Measurements from ENCODE around the gene B3GAT1. TPM values are rescaled to one million over a fixed set of nuclear protein-coding genes. Genes with fewer than 3 reads are reported as not detected.

The B3GAT1 gene
- total and polyA plus RNA-seq, 2 of the 13 experiments (the other 11 are each of a cell fraction or from before 2014, with no cell fraction given), result not detected

DNA sequence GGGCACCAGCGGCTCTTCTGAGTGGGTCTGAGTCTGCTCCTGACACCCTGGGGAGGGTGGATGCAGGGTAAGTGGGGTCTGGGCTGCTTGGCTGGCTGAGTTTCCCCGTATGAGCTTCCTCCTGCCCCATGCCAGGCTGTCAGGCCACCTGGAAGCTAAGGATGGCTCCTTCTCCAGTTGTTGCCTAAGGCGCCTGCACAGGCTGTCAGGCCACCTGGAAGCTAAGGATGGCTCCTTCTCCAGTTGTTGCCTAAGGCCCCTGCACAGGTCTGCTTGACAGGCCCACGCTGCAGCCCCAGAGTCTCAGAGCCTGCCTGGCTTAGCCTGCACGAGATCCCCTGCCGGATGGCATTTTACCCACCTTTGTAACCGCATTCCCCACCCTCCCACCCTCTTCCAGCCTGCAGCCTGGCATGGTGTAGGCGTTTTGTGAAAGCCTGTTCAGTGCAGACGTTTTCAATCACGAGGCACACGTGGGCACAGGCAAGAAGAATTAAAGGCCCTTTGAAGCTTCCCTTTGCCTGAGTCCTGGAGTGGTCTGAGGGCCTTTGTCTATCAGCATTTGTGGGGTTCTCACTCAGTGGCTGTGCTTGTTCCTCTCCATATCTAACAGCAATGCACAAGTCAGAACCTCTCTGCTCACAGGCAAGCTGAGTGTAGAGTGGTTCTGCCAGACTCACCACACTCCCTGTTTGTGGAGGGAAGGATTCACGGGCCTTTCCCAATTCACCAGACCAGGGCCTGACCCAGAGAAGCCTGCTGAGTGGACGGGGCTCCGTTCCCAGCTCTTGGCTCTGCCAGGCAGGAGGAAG lies 40.2 kb upstream of the B3GAT1 start (continued):
- TF ChIP-seq RFXAP (CRISPR knock-in tag; IDR thresholded peaks at IDR 0.05; ENCODE audit: borderline replicate concordance), result no peak
- TF ChIP-seq ZFP36L1 (CRISPR knock-in tag; IDR thresholded peaks at IDR 0.05), result no peak
- no peak for TF ChIP-seq HNRNPL (IDR thresholded peaks at IDR 0.05; ENCODE audit: low read depth, low read length)
- TF ChIP-seq SMARCC2 (IDR thresholded peaks at IDR 0.05), result no peak

DNA sequence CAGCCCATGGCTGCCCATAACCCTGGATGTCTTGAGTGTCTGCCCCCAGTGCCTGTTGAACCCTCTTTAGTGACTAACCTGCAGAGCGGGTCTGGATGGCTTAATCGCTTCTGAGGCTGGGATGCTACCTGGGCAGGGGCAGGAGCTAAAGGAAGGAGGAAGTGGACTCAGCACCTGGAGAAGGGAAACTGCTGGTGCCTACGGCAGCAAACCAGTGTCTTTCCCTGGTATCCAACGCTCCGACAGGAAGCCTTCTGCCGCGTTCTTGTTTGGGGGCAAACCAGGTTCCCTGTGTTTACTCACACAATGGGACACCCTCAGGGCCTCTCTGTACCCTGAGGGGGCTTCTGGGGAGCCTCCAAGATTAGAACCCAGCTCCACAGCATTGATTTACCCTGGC lies 38.1 kb upstream of the B3GAT1 start:
- no peaks in the 10 kb centered on the region for H4K20me1 ChIP-seq (ENCODE audit: insufficient read depth, low read length)
- BruUV-seq (replicated peaks), result no TSS peak
- ChIA-PET CTCF (ENCODE audit: low intra/inter-chr PET ratio, low total read pairs) (no interaction called here), POLR2A (no interaction called here)
- in situ Hi-C loops (cut with HindIII; ENCODE audit: extremely low pct_ligation_motif_present, low pct_unique_long_range_greater_than_20kb), result no loop called here
- no peaks in the 10 kb centered on the region for H3K36me3 ChIP-seq (replicated peaks in 1 of 2; ENCODE audit: control insufficient read depth in 1 of 2, insufficient read depth in 2 of 2, low read length in 2 of 2)
- H3K27ac ChIP-seq (ENCODE audit: extremely low read length, insufficient read depth, low read length), result no peak overlapping the region
- no peak overlapping the region for H3K4me2 ChIP-seq (ENCODE audit: low read depth, low read length)
- no peak for FAIRE-seq
- H3K4me1 ChIP-seq (ENCODE audit: insufficient read depth, low read length), result no peaks in the 10 kb centered on the region
- H3K27me3 ChIP-seq (ENCODE audit: control insufficient read depth in 1 of 2, insufficient read depth in 2 of 2, low read length in 2 of 2), result peaks cover 0 to 21% of the 10 kb centered on the region in 2 experiments; a peak in 3 of 5 replicates
- H3K9ac ChIP-seq (ENCODE audit: insufficient read depth, low read depth, low read length), result no peak overlapping the region
- H3K9me3 ChIP-seq (ENCODE audit: low read length), result no peaks in the 10 kb centered on the region
- H2AFZ ChIP-seq (ENCODE audit: low read length), result no peak overlapping the region
- H3K79me2 ChIP-seq (ENCODE audit: insufficient read depth, low read length), result no peaks in the 10 kb centered on the region
- ATAC-seq, result no peak
- TF ChIP-seq SP4 (CRISPR knock-in tag; IDR thresholded peaks at IDR 0.05), result no peak
- TF ChIP-seq, protein P1, sequence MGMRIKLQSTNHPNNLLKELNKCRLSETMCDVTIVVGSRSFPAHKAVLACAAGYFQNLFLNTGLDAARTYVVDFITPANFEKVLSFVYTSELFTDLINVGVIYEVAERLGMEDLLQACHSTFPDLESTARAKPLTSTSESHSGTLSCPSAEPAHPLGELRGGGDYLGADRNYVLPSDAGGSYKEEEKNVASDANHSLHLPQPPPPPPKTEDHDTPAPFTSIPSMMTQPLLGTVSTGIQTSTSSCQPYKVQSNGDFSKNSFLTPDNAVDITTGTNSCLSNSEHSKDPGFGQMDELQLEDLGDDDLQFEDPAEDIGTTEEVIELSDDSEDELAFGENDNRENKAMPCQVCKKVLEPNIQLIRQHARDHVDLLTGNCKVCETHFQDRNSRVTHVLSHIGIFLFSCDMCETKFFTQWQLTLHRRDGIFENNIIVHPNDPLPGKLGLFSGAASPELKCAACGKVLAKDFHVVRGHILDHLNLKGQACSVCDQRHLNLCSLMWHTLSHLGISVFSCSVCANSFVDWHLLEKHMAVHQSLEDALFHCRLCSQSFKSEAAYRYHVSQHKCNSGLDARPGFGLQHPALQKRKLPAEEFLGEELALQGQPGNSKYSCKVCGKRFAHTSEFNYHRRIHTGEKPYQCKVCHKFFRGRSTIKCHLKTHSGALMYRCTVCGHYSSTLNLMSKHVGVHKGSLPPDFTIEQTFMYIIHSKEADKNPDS (CRISPR knock-in tag; IDR thresholded peaks at IDR 0.05), result no peak
- no peak for TF ChIP-seq KLF16 (CRISPR knock-in tag; IDR thresholded peaks at IDR 0.05)
- TF ChIP-seq ZKSCAN5 (CRISPR knock-in tag; IDR thresholded peaks at IDR 0.05), result no peak
- TF ChIP-seq REPIN1 (CRISPR knock-in tag; IDR thresholded peaks at IDR 0.05; ENCODE audit: borderline replicate concordance, low read depth), result no peak
- no peak for DNase-seq (ENCODE audit: low spot score)
- no peak overlapping the region for H3K4me3 ChIP-seq (replicated peaks in 1 of 3; ENCODE audit: insufficient read depth in 1 of 3, low read depth in 2 of 3, low read length in 3 of 3)
- 65% methylated on average over 2 of the region's 7 CpGs for WGBS (ENCODE audit: low lambda C conversion rate)
- intact Hi-C loops (cut with micrococcal nuclease; ENCODE audit: unreplicated experiment), result no loop called here
